GM08714 (cell line): ENCODE data around the gene SPATA31D3.
"Not testable (repeated sequence)": the region's sequence is repeated elsewhere in the genome, so short reads cannot be mapped to it uniquely, and the experiment has no call there.

ENCODE experiments used
- H3K4me3 ChIP-seq: fragments of 200-500 bp; sonication (Bioruptor generic); 2 replicates; pipeline ENCODE4 v1.5.1; 2014; ENCODE audit warnings: mild to moderate bottlenecking, low read length, inconsistent platforms
- ZNF274 ChIP-seq: IDR thresholded peaks from 2 replicates; pipeline ENCODE4 v1.6.1; 2012; ENCODE audit warnings: mild to moderate bottlenecking, low read depth, low read length

The SPATA31D3 gene

GRCh38 chr9:81964218-81965171, 21.2 kb downstream of the SPATA31D3 start:
- no peak overlapping the region for H3K4me3 ChIP-seq
- no peak for TF ChIP-seq ZNF274

GRCh38 chr9:81968026-81968425, 24.7 kb downstream of the SPATA31D3 start:
- no peak overlapping the region for H3K4me3 ChIP-seq
- no peak for TF ChIP-seq ZNF274

GRCh38 chr9:81969971-81970370, 26.7 kb downstream of the SPATA31D3 start:
- TF ChIP-seq ZNF274: no peak

DNA sequence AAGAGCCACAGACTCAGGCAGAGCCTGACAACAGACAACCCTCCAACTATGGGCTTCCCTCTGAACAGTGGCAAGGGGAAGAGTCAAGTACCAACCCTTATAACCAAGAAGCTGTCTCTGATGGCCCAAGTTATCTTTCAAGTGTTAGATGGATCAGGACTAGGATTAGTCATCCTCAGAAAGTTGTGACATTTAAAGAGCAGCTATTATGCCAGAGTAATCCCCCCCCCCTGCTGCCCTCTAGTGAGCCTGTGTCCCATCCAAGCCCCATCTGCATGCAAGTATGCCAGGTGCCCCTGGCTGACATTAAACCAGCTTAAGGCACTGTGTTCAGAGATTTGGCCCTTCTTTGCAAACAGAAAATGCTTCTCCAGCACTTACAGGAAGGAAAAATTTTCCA, 28.4 kb downstream of the SPATA31D3 start:
- no peak overlapping the region for H3K4me3 ChIP-seq
- TF ChIP-seq ZNF274: no peak

More at GRCh38 chr9:81969971-81970370, 26.7 kb downstream of the SPATA31D3 start:
- no peak overlapping the region for H3K4me3 ChIP-seq

GRCh38 chr9:81974764-81975163, 31.5 kb downstream of the SPATA31D3 start:
- TF ChIP-seq ZNF274: no peak
- no peak overlapping the region for H3K4me3 ChIP-seq

- no peak for TF ChIP-seq ZNF274
- H3K4me3 ChIP-seq: no peak overlapping the region
Measured at GRCh38 chr9:81976351-81976750, 33.1 kb downstream of the SPATA31D3 start.

DNA sequence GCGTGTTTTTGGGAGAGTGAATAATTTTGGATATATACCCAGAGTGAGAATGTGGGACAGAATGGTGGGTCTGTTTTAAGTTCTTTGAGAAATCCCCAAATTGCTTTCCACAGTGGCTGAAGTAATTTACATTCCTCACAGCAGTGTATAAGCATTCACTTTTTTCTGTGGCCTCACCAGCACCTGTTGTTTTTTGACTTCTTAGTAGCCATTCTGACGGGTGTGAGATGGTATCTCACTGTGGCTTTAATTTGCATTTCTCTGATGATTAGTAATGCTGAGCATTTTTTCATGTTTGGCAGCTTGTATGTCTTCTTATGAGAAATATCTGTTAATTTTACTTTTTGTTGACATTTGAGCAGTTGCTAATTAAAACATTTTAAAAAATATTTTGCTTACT, 35.9 kb downstream of the SPATA31D3 start:
- TF ChIP-seq ZNF274: no peak

GRCh38 chr9:81980568-81980967, 37.3 kb downstream of the SPATA31D3 start:
- no peak for TF ChIP-seq ZNF274
- H3K4me3 ChIP-seq: no peak overlapping the region

More for the DNA sequence above, 35.9 kb downstream of the SPATA31D3 start:
- no peak overlapping the region for H3K4me3 ChIP-seq

- no peak for TF ChIP-seq ZNF274
- H3K4me3 ChIP-seq: no peak overlapping the region
Measured at GRCh38 chr9:81981883-81982282, 38.6 kb downstream of the SPATA31D3 start.

DNA sequence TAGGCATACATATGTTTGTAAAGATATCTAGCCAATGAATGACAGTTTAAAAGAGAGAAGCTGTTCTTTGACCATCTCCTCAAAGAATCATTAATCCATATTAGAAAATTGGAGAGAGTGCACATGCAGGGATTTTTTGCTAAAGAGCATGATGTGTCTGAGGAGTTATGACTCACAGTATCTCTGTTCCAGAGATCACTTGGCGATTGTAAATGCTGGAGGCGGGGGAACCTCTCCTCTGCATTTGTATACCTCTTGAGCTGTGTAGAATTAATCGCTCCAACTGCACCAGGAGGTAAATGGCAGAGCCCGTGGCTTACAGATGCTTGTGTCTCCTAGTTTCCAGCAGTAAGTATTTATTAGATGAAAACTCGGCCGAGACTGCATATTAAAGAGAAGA, 41.6 kb downstream of the SPATA31D3 start:
- no peak for TF ChIP-seq ZNF274
- no peak overlapping the region for H3K4me3 ChIP-seq

DNA sequence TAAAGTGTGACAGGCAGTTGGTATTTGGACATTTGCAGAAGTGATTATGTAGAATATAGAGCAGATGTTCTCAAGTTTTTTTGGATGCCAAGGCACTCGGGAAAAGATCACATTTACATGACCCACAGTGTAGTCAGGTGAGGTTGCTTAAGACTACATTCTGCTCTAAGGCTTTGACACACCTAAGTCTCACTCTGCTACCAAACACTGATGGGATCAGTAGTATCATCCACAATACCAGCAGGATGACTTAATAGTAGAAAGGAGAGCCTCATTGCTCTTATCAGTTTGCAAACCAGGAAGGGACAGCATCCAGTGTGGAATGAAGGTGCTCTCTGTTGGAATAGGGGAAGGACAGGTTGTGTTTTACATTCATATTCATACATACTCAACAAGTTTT, 42.8 kb downstream of the SPATA31D3 start:
- no peak for TF ChIP-seq ZNF274
- no peak overlapping the region for H3K4me3 ChIP-seq

DNA sequence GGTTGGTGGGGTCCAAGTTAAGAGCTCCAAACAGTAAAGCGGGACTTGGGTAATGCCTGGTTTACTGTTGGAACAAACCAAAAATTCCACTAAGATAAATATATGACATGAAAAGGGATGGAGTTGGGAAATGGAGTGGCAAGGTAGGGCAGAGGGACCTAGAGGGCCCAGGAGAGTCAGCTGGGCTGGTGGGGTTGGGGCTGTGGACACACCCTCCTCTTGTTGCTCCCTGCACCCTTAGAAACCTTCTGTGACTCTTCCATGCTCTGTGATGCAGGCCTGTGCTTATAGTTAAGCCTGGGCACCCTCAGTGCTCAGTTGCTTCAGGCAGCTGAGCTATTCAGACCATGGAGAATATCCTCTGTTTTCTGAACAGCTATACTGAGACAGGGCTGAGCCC, 45.2 kb downstream of the SPATA31D3 start, which contains the start of gene SPATA31D1:
TSS of gene SPATA31D1 (plus strand) at position 301 of the 400 bp plus-strand sequence. CDS start at position 348, 47 bp downstream.
- H3K4me3 ChIP-seq: not testable (repeated sequence)

- no peak overlapping the region for H3K4me3 ChIP-seq
- no peak for TF ChIP-seq ZNF274
Measured at GRCh38 chr9:81989700-81990099, 46.4 kb downstream of the SPATA31D3 start.

GRCh38 chr9:81993656-81994055, 50.4 kb downstream of the SPATA31D3 start:
- no peak overlapping the region for H3K4me3 ChIP-seq
- TF ChIP-seq ZNF274: no peak
